ENCODE data around the gene EDDM3A. TPM values are rescaled to one million over a fixed set of nuclear protein-coding genes. Genes with fewer than 3 reads are reported as not detected.
"Not testable (repeated sequence)": the region's sequence is repeated elsewhere in the genome, so short reads cannot be mapped to it uniquely, and the experiment has no call there.

The EDDM3A gene
- total RNA-seq = not detected in 2 replicates

GRCh38 chr14:20745571-20746358, at the start of gene EDDM3A:
Gene EDDM3A, plus strand, starts transcription at chr14:20745887. Its CDS starts 1,694 bp downstream, at chr14:20747581.
- DNase-seq (ENCODE audit: low read depth) = no peak
- no peak within 1 kb of the TSS for H3K4me3 ChIP-seq (ENCODE audit: low read depth, low read length)
- TF ChIP-seq, protein P1, sequence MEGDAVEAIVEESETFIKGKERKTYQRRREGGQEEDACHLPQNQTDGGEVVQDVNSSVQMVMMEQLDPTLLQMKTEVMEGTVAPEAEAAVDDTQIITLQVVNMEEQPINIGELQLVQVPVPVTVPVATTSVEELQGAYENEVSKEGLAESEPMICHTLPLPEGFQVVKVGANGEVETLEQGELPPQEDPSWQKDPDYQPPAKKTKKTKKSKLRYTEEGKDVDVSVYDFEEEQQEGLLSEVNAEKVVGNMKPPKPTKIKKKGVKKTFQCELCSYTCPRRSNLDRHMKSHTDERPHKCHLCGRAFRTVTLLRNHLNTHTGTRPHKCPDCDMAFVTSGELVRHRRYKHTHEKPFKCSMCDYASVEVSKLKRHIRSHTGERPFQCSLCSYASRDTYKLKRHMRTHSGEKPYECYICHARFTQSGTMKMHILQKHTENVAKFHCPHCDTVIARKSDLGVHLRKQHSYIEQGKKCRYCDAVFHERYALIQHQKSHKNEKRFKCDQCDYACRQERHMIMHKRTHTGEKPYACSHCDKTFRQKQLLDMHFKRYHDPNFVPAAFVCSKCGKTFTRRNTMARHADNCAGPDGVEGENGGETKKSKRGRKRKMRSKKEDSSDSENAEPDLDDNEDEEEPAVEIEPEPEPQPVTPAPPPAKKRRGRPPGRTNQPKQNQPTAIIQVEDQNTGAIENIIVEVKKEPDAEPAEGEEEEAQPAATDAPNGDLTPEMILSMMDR (IDR thresholded peaks at IDR 0.05; ENCODE audit: insufficient read depth, low read depth, low read length) = no peak

DNA sequence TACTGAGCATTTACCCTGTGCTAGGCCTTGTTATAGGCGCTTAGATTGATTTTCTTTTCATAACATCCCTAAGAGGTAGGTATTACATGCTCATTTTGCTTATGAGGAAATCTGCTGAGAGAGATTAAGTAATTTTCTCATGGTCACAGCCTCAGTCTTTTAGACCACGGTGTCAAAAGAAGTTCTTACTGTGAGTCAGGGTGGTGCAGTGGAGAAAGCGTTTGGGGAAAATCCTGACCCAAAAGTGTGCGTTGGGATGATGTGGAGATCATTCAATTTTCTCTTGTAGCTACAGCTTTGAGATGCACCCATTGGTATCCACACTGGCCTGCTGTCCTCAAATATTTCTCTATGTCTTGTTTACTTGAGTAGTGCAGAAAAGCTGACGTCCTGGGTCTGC, 48.9 kb upstream of the EDDM3A start:
- no peak overlapping the region for H3K4me3 ChIP-seq (ENCODE audit: low read depth, low read length)
- TF ChIP-seq, protein P1 (IDR thresholded peaks at IDR 0.05; ENCODE audit: insufficient read depth, low read depth, low read length) = no peak
- DNase-seq (ENCODE audit: low read depth) = no peak

- peak; percentile 59 for DNase-seq (ENCODE audit: low read depth)
- no peak overlapping the region for H3K4me3 ChIP-seq (ENCODE audit: low read depth, low read length)
- TF ChIP-seq, protein P1 (IDR thresholded peaks at IDR 0.05; ENCODE audit: insufficient read depth, low read depth, low read length) = peak; percentile 73
Measured at GRCh38 chr14:20697273-20698017, 48.2 kb upstream of the EDDM3A start.

DNA sequence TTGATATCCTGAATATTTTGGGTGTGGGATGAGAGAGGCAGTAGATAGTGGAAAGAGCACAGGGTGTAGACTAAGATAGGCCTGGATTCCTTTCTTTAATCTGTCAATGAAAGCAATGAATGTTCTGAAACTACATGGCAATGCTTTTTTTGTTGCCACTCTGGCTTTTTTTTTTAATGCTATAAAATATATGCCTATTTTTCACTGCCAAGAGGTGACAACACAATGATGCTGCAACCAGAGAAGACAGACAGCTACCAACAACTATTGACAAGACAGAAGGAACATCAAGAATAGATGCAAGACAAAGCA, 47.7 kb upstream of the EDDM3A start:
- H3K4me3 ChIP-seq (ENCODE audit: low read depth, low read length) = no peak overlapping the region
- TF ChIP-seq, protein P1 (IDR thresholded peaks at IDR 0.05; ENCODE audit: insufficient read depth, low read depth, low read length) = no peak
- no peak for DNase-seq (ENCODE audit: low read depth)

GRCh38 chr14:20698934-20699333, 46.8 kb upstream of the EDDM3A start:
- TF ChIP-seq, protein P1 (IDR thresholded peaks at IDR 0.05; ENCODE audit: insufficient read depth, low read depth, low read length) = no peak
- no peak for DNase-seq (ENCODE audit: low read depth)

DNA sequence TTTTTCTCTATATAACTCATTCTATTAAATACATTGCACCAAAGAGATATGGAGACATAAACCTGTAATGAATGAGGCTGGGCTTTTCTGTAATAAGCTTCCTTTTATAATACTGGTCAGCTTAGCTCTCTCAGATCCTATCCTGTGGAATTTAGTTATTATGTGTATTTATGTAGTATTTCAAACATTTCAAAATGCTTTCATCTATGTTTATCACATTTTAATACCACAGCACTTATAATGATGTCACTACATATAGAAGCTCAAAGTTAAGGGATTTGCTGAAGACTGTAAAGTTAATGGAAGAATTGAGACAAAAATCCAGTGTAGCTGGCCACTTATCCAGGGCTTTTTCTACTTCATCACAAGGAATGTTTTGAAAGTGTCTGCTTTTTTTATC, 45.8 kb upstream of the EDDM3A start:
- no peak overlapping the region for H3K4me3 ChIP-seq (ENCODE audit: low read depth, low read length)
- DNase-seq (ENCODE audit: low read depth) = no peak
- TF ChIP-seq, protein P1 (IDR thresholded peaks at IDR 0.05; ENCODE audit: insufficient read depth, low read depth, low read length) = no peak

More at GRCh38 chr14:20698934-20699333, 46.8 kb upstream of the EDDM3A start:
- no peak overlapping the region for H3K4me3 ChIP-seq (ENCODE audit: low read depth, low read length)

- not testable (repeated sequence) for H3K4me3 ChIP-seq (ENCODE audit: low read depth, low read length); DNase-seq (ENCODE audit: low read depth)
Measured at GRCh38 chr14:20700965-20701364, 44.7 kb upstream of the EDDM3A start.
